ENCODE results near the gene PGBD4.

DNA sequence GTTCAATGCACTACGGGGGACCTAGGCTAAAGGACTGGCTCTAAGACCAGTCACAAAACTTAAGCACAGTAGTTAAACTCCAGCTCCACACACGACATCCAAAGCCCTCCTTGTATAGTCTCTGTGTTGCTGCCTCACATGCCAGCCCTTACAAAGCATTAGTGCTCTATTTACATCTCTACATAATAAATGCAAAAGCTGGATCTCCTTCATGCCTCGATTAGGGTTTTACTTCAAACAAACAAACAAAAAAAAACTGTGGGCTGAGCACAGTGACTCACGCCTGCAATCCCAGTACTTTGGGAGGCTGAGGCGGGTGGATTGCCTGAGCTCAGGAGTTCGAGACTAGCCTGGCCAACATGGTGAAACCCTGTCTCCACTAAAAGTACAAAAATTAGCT, 9.6 kb downstream of the PGBD4 start:
- TF ChIP-seq, protein P1, sequence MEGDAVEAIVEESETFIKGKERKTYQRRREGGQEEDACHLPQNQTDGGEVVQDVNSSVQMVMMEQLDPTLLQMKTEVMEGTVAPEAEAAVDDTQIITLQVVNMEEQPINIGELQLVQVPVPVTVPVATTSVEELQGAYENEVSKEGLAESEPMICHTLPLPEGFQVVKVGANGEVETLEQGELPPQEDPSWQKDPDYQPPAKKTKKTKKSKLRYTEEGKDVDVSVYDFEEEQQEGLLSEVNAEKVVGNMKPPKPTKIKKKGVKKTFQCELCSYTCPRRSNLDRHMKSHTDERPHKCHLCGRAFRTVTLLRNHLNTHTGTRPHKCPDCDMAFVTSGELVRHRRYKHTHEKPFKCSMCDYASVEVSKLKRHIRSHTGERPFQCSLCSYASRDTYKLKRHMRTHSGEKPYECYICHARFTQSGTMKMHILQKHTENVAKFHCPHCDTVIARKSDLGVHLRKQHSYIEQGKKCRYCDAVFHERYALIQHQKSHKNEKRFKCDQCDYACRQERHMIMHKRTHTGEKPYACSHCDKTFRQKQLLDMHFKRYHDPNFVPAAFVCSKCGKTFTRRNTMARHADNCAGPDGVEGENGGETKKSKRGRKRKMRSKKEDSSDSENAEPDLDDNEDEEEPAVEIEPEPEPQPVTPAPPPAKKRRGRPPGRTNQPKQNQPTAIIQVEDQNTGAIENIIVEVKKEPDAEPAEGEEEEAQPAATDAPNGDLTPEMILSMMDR (IDR thresholded peaks at IDR 0.05), result no peak
- TF ChIP-seq ZFX (IDR thresholded peaks at IDR 0.05; ENCODE audit: borderline replicate concordance), result no peak

Measured in 22Rv1 (cell line).